ENCODE data around the gene TTLL5.

The TTLL5 gene

GRCh38 chr14:75742867-75743266 lies 81.8 kb downstream of the TTLL5 start:
- no peak for DNase-seq (ENCODE audit: low spot score)

- no peak for DNase-seq (ENCODE audit: low spot score)
Observed at GRCh38 chr14:75747899-75748298, 86.9 kb downstream of the TTLL5 start.

GRCh38 chr14:75748336-75748735 lies 87.3 kb downstream of the TTLL5 start:
- DNase-seq (ENCODE audit: low spot score) = no peak

GRCh38 chr14:75751296-75751695 lies 90.2 kb downstream of the TTLL5 start:
- DNase-seq (ENCODE audit: low spot score) = no peak

- no peak for DNase-seq (ENCODE audit: low spot score)
Observed at GRCh38 chr14:75752086-75752485, 91.0 kb downstream of the TTLL5 start.

GRCh38 chr14:75752907-75753594 lies 92.0 kb downstream of the TTLL5 start:
- no peak for DNase-seq (ENCODE audit: low spot score)

GRCh38 chr14:75753696-75754095 lies 92.7 kb downstream of the TTLL5 start:
- no peak for DNase-seq (ENCODE audit: low spot score)

GRCh38 chr14:75757644-75758402 lies 96.8 kb downstream of the TTLL5 start:
- DNase-seq (ENCODE audit: low spot score) = no peak

GRCh38 chr14:75764020-75764419 lies 103.0 kb downstream of the TTLL5 start:
- DNase-seq (ENCODE audit: low spot score) = no peak

GRCh38 chr14:75769047-75769685 lies 108.1 kb downstream of the TTLL5 start:
- DNase-seq (ENCODE audit: low spot score) = no peak

GRCh38 chr14:75770635-75771034 lies 109.6 kb downstream of the TTLL5 start:
- DNase-seq (ENCODE audit: low spot score) = no peak

GRCh38 chr14:75771595-75771994 lies 110.5 kb downstream of the TTLL5 start:
- DNase-seq (ENCODE audit: low spot score) = no peak

- DNase-seq (ENCODE audit: low spot score) = no peak
Observed at GRCh38 chr14:75773046-75773445, 112.0 kb downstream of the TTLL5 start.

GRCh38 chr14:75781096-75781495 lies 120.0 kb downstream of the TTLL5 start:
- DNase-seq (ENCODE audit: low spot score) = no peak

GRCh38 chr14:75783184-75783583 lies 122.1 kb downstream of the TTLL5 start:
- no peak for DNase-seq (ENCODE audit: low spot score)

GRCh38 chr14:75783602-75784313 lies 122.7 kb downstream of the TTLL5 start:
- no peak for DNase-seq (ENCODE audit: low spot score)

- no peak for DNase-seq (ENCODE audit: low spot score)
Observed at GRCh38 chr14:75784314-75784686, 123.3 kb downstream of the TTLL5 start.

GRCh38 chr14:75793806-75794205 lies 132.8 kb downstream of the TTLL5 start:
- DNase-seq (ENCODE audit: low spot score) = no peak

GRCh38 chr14:75794615-75795038 lies 133.6 kb downstream of the TTLL5 start:
- no peak for DNase-seq (ENCODE audit: low spot score)

- no peak for DNase-seq (ENCODE audit: low spot score)
Observed at GRCh38 chr14:75800792-75801191, 139.7 kb downstream of the TTLL5 start.

- DNase-seq (ENCODE audit: low spot score) = no peak
Observed at GRCh38 chr14:75802486-75802885, 141.4 kb downstream of the TTLL5 start.

- peak; percentile 73 for DNase-seq (ENCODE audit: low spot score)
Observed at GRCh38 chr14:75803765-75804164, 142.7 kb downstream of the TTLL5 start.
